HG03095 (cell line): Measurements from ENCODE around the gene CADPS2.

ENCODE experiments used
- ATAC-seq: cut with Tn5 transposase; IDR thresholded peaks from one replicate; pipeline ENCODE4 v1.9.1; 2021; ENCODE audit warnings: moderate library complexity; ENCODE audit not compliant: unreplicated experiment

The CADPS2 gene

GRCh38 chr7:122467661-122468449 is 418.4 kb downstream of the CADPS2 start:
- ATAC-seq: no peak

GRCh38 chr7:122465296-122465695 is 421.0 kb downstream of the CADPS2 start:
- no peak for ATAC-seq

- ATAC-seq: no peak
Measured at GRCh38 chr7:122463631-122464030, 422.6 kb downstream of the CADPS2 start.

- ATAC-seq: no peak
Measured at GRCh38 chr7:122460936-122461335, 425.3 kb downstream of the CADPS2 start.

GRCh38 chr7:122457969-122458368 is 428.3 kb downstream of the CADPS2 start:
- ATAC-seq: no peak

- ATAC-seq: no peak
Measured at GRCh38 chr7:122457325-122457724, 428.9 kb downstream of the CADPS2 start.

- no peak for ATAC-seq
Measured at GRCh38 chr7:122454776-122455507, 431.3 kb downstream of the CADPS2 start.

- ATAC-seq: no peak
Measured at GRCh38 chr7:122453432-122453831, 432.8 kb downstream of the CADPS2 start.

GRCh38 chr7:122448893-122449589 is 437.2 kb downstream of the CADPS2 start:
- no peak for ATAC-seq

GRCh38 chr7:122442929-122443328 is 443.3 kb downstream of the CADPS2 start:
- no peak for ATAC-seq

GRCh38 chr7:122438492-122438891 is 447.8 kb downstream of the CADPS2 start:
- ATAC-seq: no peak

GRCh38 chr7:122438006-122438405 is 448.3 kb downstream of the CADPS2 start:
- no peak for ATAC-seq

GRCh38 chr7:122433765-122434164 is 452.5 kb downstream of the CADPS2 start:
- no peak for ATAC-seq

GRCh38 chr7:122430710-122431109 is 455.6 kb downstream of the CADPS2 start:
- no peak for ATAC-seq

- no peak for ATAC-seq
Measured at GRCh38 chr7:122429926-122430325, 456.3 kb downstream of the CADPS2 start.

- ATAC-seq: no peak
Measured at GRCh38 chr7:122425731-122426130, 460.5 kb downstream of the CADPS2 start.

- no peak for ATAC-seq
Measured at GRCh38 chr7:122423591-122423990, 462.7 kb downstream of the CADPS2 start.

- ATAC-seq: no peak
Measured at GRCh38 chr7:122416336-122416735, 469.9 kb downstream of the CADPS2 start.

- no peak for ATAC-seq
Measured at GRCh38 chr7:122415510-122415909, 470.8 kb downstream of the CADPS2 start.

GRCh38 chr7:122413339-122413738 is 472.9 kb downstream of the CADPS2 start:
- ATAC-seq: no peak

GRCh38 chr7:122412883-122413282 is 473.4 kb downstream of the CADPS2 start:
- ATAC-seq: no peak

GRCh38 chr7:122412441-122412840 is 473.8 kb downstream of the CADPS2 start:
- ATAC-seq: no peak
